ENCODE measurements around the gene TRAPPC4. TPM values are rescaled to one million over a fixed set of nuclear protein-coding genes. Genes with fewer than 3 reads are reported as not detected.
"Not testable (repeated sequence)": the region's sequence is repeated elsewhere in the genome, so short reads cannot be mapped to it uniquely, and the experiment has no call there.

TRAPPC4 gene
- 100 to 1,000 TPM; 115 to 146 (median 131) TPM for total RNA-seq

- DNase-seq (peak; percentile 90), ATAC-seq (peak; percentile 89)
- H3K4me3 Mint-ChIP-seq, result peak within 1 kb of the TSS; percentile 99
- no peaks in the 10 kb centered on the region for H3K9me3 Mint-ChIP-seq
- H3K27me3 Mint-ChIP-seq (ENCODE audit: low read depth), result no peaks in the 10 kb centered on the region
- H3K4me1 Mint-ChIP-seq (ENCODE audit: low read depth), result peaks cover 53% of the 10 kb centered on the region
- peaks cover 41% of the 10 kb centered on the region for H3K36me3 Mint-ChIP-seq (ENCODE audit: insufficient read depth)
These were observed at the start of gene TRAPPC4, which contains the start of gene RPS25 for GRCh38 chr11:119018074-119018938. Gene TRAPPC4 (plus strand): TSS chr11:119018766. CDS start chr11:119018796, 30 bp downstream. Gene RPS25 (minus strand): TSS chr11:119018343. CDS start chr11:119018284, 59 bp downstream.

- ATAC-seq; DNase-seq; H3K36me3 Mint-ChIP-seq (ENCODE audit: insufficient read depth); H3K4me3 Mint-ChIP-seq; H3K4me1 Mint-ChIP-seq (ENCODE audit: low read depth); H3K9me3 Mint-ChIP-seq: not testable (repeated sequence)
- H3K27me3 Mint-ChIP-seq (ENCODE audit: low read depth), result peaks cover 12% of the 10 kb centered on the region
These were observed 49.1 kb upstream of the TRAPPC4 start for GRCh38 chr11:118969508-118969907.

- H3K4me3 Mint-ChIP-seq, result no peak within 1 kb of the TSS
- ATAC-seq (no peak), DNase-seq (no peak)
- H3K4me1 Mint-ChIP-seq (ENCODE audit: low read depth), result no peaks in the 10 kb centered on the region
- H3K36me3 Mint-ChIP-seq (ENCODE audit: insufficient read depth), result no peaks in the 10 kb centered on the region
- no peaks in the 10 kb centered on the region for H3K9me3 Mint-ChIP-seq
- H3K27me3 Mint-ChIP-seq (ENCODE audit: low read depth), result peaks cover 12% of the 10 kb centered on the region
These were observed 46.9 kb upstream of the TRAPPC4 start, which contains the start of gene FOXR1 for GRCh38 chr11:118971646-118972045. Gene FOXR1 (plus strand): TSS chr11:118971761. CDS start chr11:118971932, 171 bp downstream.

GRCh38 chr11:118973985-118974384 is 44.6 kb upstream of the TRAPPC4 start:
- peaks cover 11% of the 10 kb centered on the region for H3K27me3 Mint-ChIP-seq (ENCODE audit: low read depth)
- DNase-seq, result no peak
- no peak overlapping the region for H3K4me3 Mint-ChIP-seq

GRCh38 chr11:118975771-118976709 is 42.5 kb upstream of the TRAPPC4 start:
- H3K27me3 Mint-ChIP-seq (ENCODE audit: low read depth), result peaks cover 5% of the 10 kb centered on the region
- H3K36me3 Mint-ChIP-seq (ENCODE audit: insufficient read depth), result no peaks in the 10 kb centered on the region
- no peak overlapping the region for H3K4me3 Mint-ChIP-seq
- DNase-seq, result no peak
- H3K4me1 Mint-ChIP-seq (ENCODE audit: low read depth), result no peaks in the 10 kb centered on the region
- no peak for ATAC-seq
- no peaks in the 10 kb centered on the region for H3K9me3 Mint-ChIP-seq

More at GRCh38 chr11:118973985-118974384, 44.6 kb upstream of the TRAPPC4 start:
- Mint-ChIP-seq H3K9me3 (no peaks in the 10 kb centered on the region), H3K4me1 (ENCODE audit: low read depth) (no peaks in the 10 kb centered on the region), H3K36me3 (ENCODE audit: insufficient read depth) (no peaks in the 10 kb centered on the region)
- ATAC-seq, result no peak

- Mint-ChIP-seq H3K4me1 (ENCODE audit: low read depth) (no peaks in the 10 kb centered on the region), H3K4me3 (no peak overlapping the region), H3K36me3 (ENCODE audit: insufficient read depth) (no peaks in the 10 kb centered on the region), H3K27me3 (ENCODE audit: low read depth) (no peaks in the 10 kb centered on the region), H3K9me3 (no peaks in the 10 kb centered on the region)
- DNase-seq, result no peak
- no peak for ATAC-seq
These were observed 39.1 kb upstream of the TRAPPC4 start for GRCh38 chr11:118979434-118979833.

GRCh38 chr11:118980191-118980881 is 38.2 kb upstream of the TRAPPC4 start:
- Mint-ChIP-seq H3K36me3 (ENCODE audit: insufficient read depth) (no peaks in the 10 kb centered on the region), H3K4me3 (no peak overlapping the region), H3K27me3 (ENCODE audit: low read depth) (no peaks in the 10 kb centered on the region), H3K4me1 (ENCODE audit: low read depth) (no peaks in the 10 kb centered on the region), H3K9me3 (no peaks in the 10 kb centered on the region)
- ATAC-seq, result no peak
- DNase-seq, result no peak

GRCh38 chr11:118984337-118984736 is 34.2 kb upstream of the TRAPPC4 start:
- ATAC-seq; H3K36me3 Mint-ChIP-seq (ENCODE audit: insufficient read depth); H3K27me3 Mint-ChIP-seq (ENCODE audit: low read depth); H3K4me1 Mint-ChIP-seq (ENCODE audit: low read depth); H3K9me3 Mint-ChIP-seq; H3K4me3 Mint-ChIP-seq; DNase-seq: not testable (repeated sequence)

- H3K27me3 Mint-ChIP-seq (ENCODE audit: low read depth), result no peaks in the 10 kb centered on the region
- ATAC-seq, result no peak
These were observed 33.7 kb upstream of the TRAPPC4 start for GRCh38 chr11:118984825-118985224.

GRCh38 chr11:118988280-118988679 is 30.3 kb upstream of the TRAPPC4 start:
- H3K9me3 Mint-ChIP-seq, result no peaks in the 10 kb centered on the region
- H3K36me3 Mint-ChIP-seq (ENCODE audit: insufficient read depth), result no peaks in the 10 kb centered on the region
- DNase-seq (no peak), ATAC-seq (no peak)
- no peaks in the 10 kb centered on the region for H3K27me3 Mint-ChIP-seq (ENCODE audit: low read depth)
- no peak overlapping the region for H3K4me3 Mint-ChIP-seq
- H3K4me1 Mint-ChIP-seq (ENCODE audit: low read depth), result no peaks in the 10 kb centered on the region

More at GRCh38 chr11:118984825-118985224, 33.7 kb upstream of the TRAPPC4 start:
- Mint-ChIP-seq H3K4me3 (no peak overlapping the region), H3K9me3 (no peaks in the 10 kb centered on the region), H3K36me3 (ENCODE audit: insufficient read depth) (no peaks in the 10 kb centered on the region), H3K4me1 (ENCODE audit: low read depth) (no peaks in the 10 kb centered on the region)
- no peak for DNase-seq

GRCh38 chr11:118991486-118992038 is 27.0 kb upstream of the TRAPPC4 start:
- DNase-seq; H3K36me3 Mint-ChIP-seq (ENCODE audit: insufficient read depth); H3K4me1 Mint-ChIP-seq (ENCODE audit: low read depth); H3K27me3 Mint-ChIP-seq (ENCODE audit: low read depth); ATAC-seq; H3K4me3 Mint-ChIP-seq; H3K9me3 Mint-ChIP-seq: not testable (repeated sequence)

- DNase-seq, result no peak
- peak; percentile 48 to 56 for ATAC-seq
- Mint-ChIP-seq H3K9me3 (no peaks in the 10 kb centered on the region), H3K27me3 (ENCODE audit: low read depth) (no peaks in the 10 kb centered on the region), H3K4me3 (peak overlapping the region; percentile 93), H3K36me3 (ENCODE audit: insufficient read depth) (peaks cover 10% of the 10 kb centered on the region), H3K4me1 (ENCODE audit: low read depth) (peaks cover 30% of the 10 kb centered on the region)
These were observed 21.5 kb upstream of the TRAPPC4 start for GRCh38 chr11:118996926-118997626.

Data from activated T-cell treated with anti-CD3 and anti-CD28 coated beads, Interleukin-2, amount 50 U/mL, for 4 hours (primary cell).